Spleen (tissue), 7 donors: ENCODE results near the gene PKMYT1.
A peak's percentile ranks its signal among the peaks of the same experiment; 100 is the strongest.

Experiments used
- POLR2A ChIP-seq, 3 donors: fragments of 450-650 bp; IDR thresholded peaks; one replicate each; pipeline ENCODE4 v1.5.1; 2017; ENCODE audit warnings: antibody characterized with exemption in 3 of 3, mild to moderate bottlenecking in 1 of 3
- TF ChIP-seq, protein P1 (sequence below), 11 experiments: fragments of 200-600 bp in 7 of 11; fragments of 450-650 bp in 4 of 11; sonication (generic) in 4 of 11; IDR thresholded peaks in 8 of 11; conservative IDR thresholded peaks in 3 of 11; 1 replicate in 7 of 11; 2 replicates in 4 of 11; pipeline versions ENCODE4 v1.4.0 to v1.8.0; 2016 to 2021; ENCODE audit warnings: antibody characterized with exemption in 11 of 11, inconsistent platforms in 4 of 11, mild to moderate bottlenecking in 1 of 11
- donor health status: DM: no; HTN: no; CAD: no; lungs with moderate emphysema.
- donor health status: DM: no; HTN: no; CAD: no.
- donor health status: DM: no; HTN: no; CAD: no.

DNA sequence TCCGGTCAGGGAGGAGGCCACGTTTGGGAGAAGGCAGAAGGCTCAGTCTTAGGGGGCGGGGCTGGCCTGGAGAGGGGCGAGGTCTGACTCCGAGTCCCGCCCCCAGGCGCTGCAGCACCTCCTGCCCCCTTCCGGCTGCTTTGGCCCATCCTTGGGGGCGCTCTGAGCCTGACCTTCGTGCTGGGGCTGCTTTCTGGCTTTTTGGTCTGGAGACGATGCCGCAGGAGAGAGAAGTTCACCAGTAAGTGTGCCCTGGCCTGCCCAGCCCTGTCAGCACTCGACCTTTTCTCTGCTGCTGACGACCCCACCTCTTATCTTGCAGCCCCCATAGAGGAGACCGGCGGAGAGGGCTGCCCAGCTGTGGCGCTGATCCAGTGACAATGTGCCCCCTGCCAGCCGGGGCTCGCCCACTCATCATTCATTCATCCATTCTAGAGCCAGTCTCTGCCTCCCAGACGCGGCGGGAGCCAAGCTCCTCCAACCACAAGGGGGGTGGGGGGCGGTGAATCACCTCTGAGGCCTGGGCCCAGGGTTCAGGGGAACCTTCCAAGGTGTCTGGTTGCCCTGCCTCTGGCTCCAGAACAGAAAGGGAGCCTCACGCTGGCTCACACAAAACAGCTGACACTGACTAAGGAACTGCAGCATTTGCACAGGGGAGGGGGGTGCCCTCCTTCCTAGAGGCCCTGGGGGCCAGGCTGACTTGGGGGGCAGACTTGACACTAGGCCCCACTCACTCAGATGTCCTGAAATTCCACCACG, 41.4 kb upstream of the PKMYT1 start:
- TF ChIP-seq, protein P1, sequence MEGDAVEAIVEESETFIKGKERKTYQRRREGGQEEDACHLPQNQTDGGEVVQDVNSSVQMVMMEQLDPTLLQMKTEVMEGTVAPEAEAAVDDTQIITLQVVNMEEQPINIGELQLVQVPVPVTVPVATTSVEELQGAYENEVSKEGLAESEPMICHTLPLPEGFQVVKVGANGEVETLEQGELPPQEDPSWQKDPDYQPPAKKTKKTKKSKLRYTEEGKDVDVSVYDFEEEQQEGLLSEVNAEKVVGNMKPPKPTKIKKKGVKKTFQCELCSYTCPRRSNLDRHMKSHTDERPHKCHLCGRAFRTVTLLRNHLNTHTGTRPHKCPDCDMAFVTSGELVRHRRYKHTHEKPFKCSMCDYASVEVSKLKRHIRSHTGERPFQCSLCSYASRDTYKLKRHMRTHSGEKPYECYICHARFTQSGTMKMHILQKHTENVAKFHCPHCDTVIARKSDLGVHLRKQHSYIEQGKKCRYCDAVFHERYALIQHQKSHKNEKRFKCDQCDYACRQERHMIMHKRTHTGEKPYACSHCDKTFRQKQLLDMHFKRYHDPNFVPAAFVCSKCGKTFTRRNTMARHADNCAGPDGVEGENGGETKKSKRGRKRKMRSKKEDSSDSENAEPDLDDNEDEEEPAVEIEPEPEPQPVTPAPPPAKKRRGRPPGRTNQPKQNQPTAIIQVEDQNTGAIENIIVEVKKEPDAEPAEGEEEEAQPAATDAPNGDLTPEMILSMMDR (IDR thresholded peaks at IDR 0.05 in 8 of 11, conservative IDR thresholded peaks at IDR 0.05 in 3 of 11), result peak in 7 of 11 experiments; percentile 19 to 66 (median 45)
- no peak for TF ChIP-seq POLR2A (IDR thresholded peaks at IDR 0.05)
